Measurements from ENCODE around the gene APOL3. TPM values are rescaled to one million over a fixed set of nuclear protein-coding genes. Genes with fewer than 3 reads are reported as not detected.
A peak's percentile ranks its signal among the peaks of the same experiment; 100 is the strongest.

APOL3 gene
- total RNA-seq, 1 experiment from 2014 or later: 19.3 TPM

DNA sequence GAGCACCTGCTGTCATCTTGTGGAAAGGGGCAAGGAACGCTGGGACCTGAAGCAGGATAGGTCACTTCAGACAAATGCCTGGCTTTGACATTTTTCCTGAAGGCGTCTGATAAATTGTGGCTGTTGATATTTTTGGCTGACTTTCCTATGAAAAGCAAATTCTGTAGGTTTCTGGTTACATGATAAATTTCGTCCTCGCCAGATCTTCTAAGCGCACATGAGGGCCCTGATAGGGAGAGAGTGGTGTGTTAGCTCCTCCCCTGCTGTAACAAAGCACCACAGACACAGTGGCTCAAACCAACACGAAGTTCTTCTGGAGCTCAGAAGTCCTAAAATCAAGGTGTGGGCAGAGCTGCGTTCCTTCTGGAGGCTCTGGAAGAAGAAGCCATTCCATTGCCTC, 21.5 kb upstream of the APOL3 start:
- DNase-seq: peak in 1 of 2 experiments; percentile 10
- no peak overlapping the region for H3K4me3 ChIP-seq
- H3K36me3 ChIP-seq (ENCODE audit: low read depth): no peaks in the 10 kb centered on the region
- H2AFZ ChIP-seq: no peak overlapping the region
- no peaks in the 10 kb centered on the region for H3F3A ChIP-seq (ENCODE audit: insufficient read depth, low read depth)
- H3K4me1 ChIP-seq (replicated peaks; ENCODE audit: insufficient read depth): no peaks in the 10 kb centered on the region
- no peak overlapping the region for H3K27ac ChIP-seq
- no TSS peak for BruUV-seq (replicated peaks)
- ChIA-PET CTCF (no interaction called here), POLR2A (ENCODE audit: unreplicated experiment) (no interaction called here)
- peaks cover 15% of the 10 kb centered on the region; the same call in 1 of the 2 replicates for H3K27me3 ChIP-seq (ENCODE audit: insufficient read depth, low read depth)
- intact Hi-C loops (cut with micrococcal nuclease; ENCODE audit: unreplicated experiment): no loop called here
- no peaks in the 10 kb centered on the region for H3K79me2 ChIP-seq (ENCODE audit: low read depth)
- H3K4me2 ChIP-seq: no peak overlapping the region
- H3K9me3 ChIP-seq (ENCODE audit: insufficient read depth, low read depth): no peaks in the 10 kb centered on the region
- no peak for TF ChIP-seq EZH2 (IDR thresholded peaks at IDR 0.05; ENCODE audit: low read depth)
- TF ChIP-seq, protein P1, sequence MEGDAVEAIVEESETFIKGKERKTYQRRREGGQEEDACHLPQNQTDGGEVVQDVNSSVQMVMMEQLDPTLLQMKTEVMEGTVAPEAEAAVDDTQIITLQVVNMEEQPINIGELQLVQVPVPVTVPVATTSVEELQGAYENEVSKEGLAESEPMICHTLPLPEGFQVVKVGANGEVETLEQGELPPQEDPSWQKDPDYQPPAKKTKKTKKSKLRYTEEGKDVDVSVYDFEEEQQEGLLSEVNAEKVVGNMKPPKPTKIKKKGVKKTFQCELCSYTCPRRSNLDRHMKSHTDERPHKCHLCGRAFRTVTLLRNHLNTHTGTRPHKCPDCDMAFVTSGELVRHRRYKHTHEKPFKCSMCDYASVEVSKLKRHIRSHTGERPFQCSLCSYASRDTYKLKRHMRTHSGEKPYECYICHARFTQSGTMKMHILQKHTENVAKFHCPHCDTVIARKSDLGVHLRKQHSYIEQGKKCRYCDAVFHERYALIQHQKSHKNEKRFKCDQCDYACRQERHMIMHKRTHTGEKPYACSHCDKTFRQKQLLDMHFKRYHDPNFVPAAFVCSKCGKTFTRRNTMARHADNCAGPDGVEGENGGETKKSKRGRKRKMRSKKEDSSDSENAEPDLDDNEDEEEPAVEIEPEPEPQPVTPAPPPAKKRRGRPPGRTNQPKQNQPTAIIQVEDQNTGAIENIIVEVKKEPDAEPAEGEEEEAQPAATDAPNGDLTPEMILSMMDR (conservative IDR thresholded peaks at IDR 0.05): no peak
- no peaks in the 10 kb centered on the region for H3K9me2 ChIP-seq (ENCODE audit: insufficient read depth)
- no peaks in the 10 kb centered on the region for H4K20me1 ChIP-seq (ENCODE audit: insufficient read depth)

DNA sequence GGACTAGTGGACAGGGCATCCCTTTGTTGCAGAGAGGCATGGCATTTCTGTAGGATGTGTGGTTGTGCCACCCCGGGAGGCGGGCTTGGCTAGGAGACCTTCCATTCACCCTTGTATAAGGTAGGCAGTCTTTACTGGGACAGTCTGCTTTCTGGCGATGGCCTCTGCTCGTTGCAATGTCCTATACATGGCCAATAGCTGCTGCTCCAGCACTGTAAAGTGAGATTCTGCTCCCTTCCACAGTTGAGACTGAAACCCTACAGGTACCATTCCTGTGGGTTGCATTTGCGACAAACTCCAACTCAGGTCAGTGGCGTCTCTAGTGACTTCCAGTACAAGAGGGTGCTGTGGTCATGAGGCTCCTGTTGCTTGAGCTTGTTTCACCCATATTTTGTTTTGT, 20.4 kb upstream of the APOL3 start:
- H3K4me2 ChIP-seq: no peak overlapping the region
- no peak overlapping the region for H3K4me3 ChIP-seq
- H3K9me2 ChIP-seq (ENCODE audit: insufficient read depth): no peaks in the 10 kb centered on the region
- H3K9me3 ChIP-seq (ENCODE audit: insufficient read depth, low read depth): no peaks in the 10 kb centered on the region
- CTCF ChIA-PET: interaction anchor here (0.7 kb wide), 1 partner anchor 245 kb away, joined by 8 read pairs; no protein-coding TSS in a partner anchor
- no peaks in the 10 kb centered on the region for H3K36me3 ChIP-seq (ENCODE audit: low read depth)
- DNase-seq: peak in 1 of 2 experiments; percentile 17
- H3K27me3 ChIP-seq (ENCODE audit: insufficient read depth, low read depth): peaks cover 15% of the 10 kb centered on the region; the same call in 1 of the 2 replicates
- no peaks in the 10 kb centered on the region for H3K79me2 ChIP-seq (ENCODE audit: low read depth)
- no TSS peak for BruUV-seq (replicated peaks)
- H3F3A ChIP-seq (ENCODE audit: insufficient read depth, low read depth): no peaks in the 10 kb centered on the region
- no peaks in the 10 kb centered on the region for H3K4me1 ChIP-seq (replicated peaks; ENCODE audit: insufficient read depth)
- no peak overlapping the region for H2AFZ ChIP-seq
- POLR2A ChIA-PET (ENCODE audit: unreplicated experiment): no interaction called here
- H4K20me1 ChIP-seq (ENCODE audit: insufficient read depth): no peaks in the 10 kb centered on the region
- H3K27ac ChIP-seq: no peak overlapping the region
- intact Hi-C loops (cut with micrococcal nuclease; ENCODE audit: unreplicated experiment): loop anchor here (1.0 kb wide), 1 partner anchor 37 kb away; no protein-coding TSS in a partner anchor
- TF ChIP-seq, protein P1 (conservative IDR thresholded peaks at IDR 0.05): no peak
- no peak for TF ChIP-seq EZH2 (IDR thresholded peaks at IDR 0.05; ENCODE audit: low read depth)

DNA sequence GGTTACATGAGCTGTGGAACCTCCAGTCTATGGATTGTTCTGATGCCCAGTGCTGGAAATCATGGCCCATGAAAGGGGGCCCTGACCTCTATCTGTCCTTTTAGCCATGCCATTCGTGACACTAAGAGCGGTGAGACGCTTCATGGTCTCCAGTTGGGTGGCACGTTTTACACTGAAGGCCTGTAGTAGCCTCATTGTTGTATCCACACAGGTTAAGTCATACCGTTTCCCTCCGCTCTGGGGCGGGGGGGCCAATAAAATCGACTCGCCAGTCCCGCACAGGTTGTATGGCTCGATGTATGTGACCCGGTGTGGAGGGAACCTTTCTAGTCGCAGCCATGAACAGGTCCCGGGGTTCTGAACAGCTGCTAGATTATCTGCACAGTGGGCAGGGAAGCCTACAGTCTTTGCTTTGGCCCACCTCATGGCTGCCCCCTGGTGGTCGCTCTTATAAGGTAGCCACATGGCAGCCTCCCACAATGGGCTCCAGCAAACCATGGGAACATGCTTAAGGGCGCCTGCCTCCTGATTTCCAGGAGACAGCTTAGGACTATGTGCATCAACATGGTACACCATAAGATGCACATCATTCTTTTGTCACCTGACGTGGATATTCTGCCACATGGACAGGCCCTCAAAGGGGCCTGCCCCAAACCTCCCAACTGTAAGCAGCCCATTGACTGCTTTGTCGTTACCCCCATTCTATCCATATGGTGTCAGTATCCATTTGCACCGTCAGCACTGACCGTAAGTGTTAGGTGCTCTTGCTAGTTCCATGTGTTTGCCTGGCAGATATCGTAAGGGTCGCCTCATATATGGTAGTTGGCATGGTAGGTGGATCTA, 19.7 kb upstream of the APOL3 start:
- DNase-seq: peak; percentile 32 to 55
- no peak overlapping the region for H3K27ac ChIP-seq
- H3K9me2 ChIP-seq (ENCODE audit: insufficient read depth): no peaks in the 10 kb centered on the region
- 0 out of 2 replicates have a peak, but pooled peaks cover 10% of the 10 kb centered on the region for H3K27me3 ChIP-seq (ENCODE audit: insufficient read depth, low read depth)
- H3K9me3 ChIP-seq (ENCODE audit: insufficient read depth, low read depth): no peaks in the 10 kb centered on the region
- BruUV-seq (replicated peaks): no TSS peak
- TF ChIP-seq, protein P1 (conservative IDR thresholded peaks at IDR 0.05): peak; percentile 85
- no peak for TF ChIP-seq EZH2 (IDR thresholded peaks at IDR 0.05; ENCODE audit: low read depth)
- intact Hi-C loops (cut with micrococcal nuclease; ENCODE audit: unreplicated experiment): loop anchor here (1.0 kb wide), 1 partner anchor 36 kb away; no protein-coding TSS in a partner anchor
- no peaks in the 10 kb centered on the region for H3K36me3 ChIP-seq (ENCODE audit: low read depth)
- no peaks in the 10 kb centered on the region for H3K4me1 ChIP-seq (replicated peaks; ENCODE audit: insufficient read depth)
- no peaks in the 10 kb centered on the region for H4K20me1 ChIP-seq (ENCODE audit: insufficient read depth)
- H3K4me3 ChIP-seq: no peak overlapping the region
- H2AFZ ChIP-seq: no peak overlapping the region
- ChIA-PET POLR2A (ENCODE audit: unreplicated experiment) (interaction anchor here (0.5 kb wide), 1 partner anchor 24 kb away, joined by 10 read pairs; no protein-coding TSS in a partner anchor), CTCF (interaction anchor here (1.4 kb wide), 1 partner anchor 114 kb away, joined by 7 read pairs; no protein-coding TSS in a partner anchor)
- H3K4me2 ChIP-seq: no peak overlapping the region
- no peaks in the 10 kb centered on the region for H3F3A ChIP-seq (ENCODE audit: insufficient read depth, low read depth)
- H3K79me2 ChIP-seq (ENCODE audit: low read depth): no peaks in the 10 kb centered on the region

Measured in PC-9 (cell line).